Activated CD8-positive, alpha-beta memory T cell treated with anti-CD3 and anti-CD28 coated beads, Interleukin-2, amount 50 U/mL, for 1 hour (primary cell): ENCODE measurements around the gene DDX10.

Experiments
- DNase-seq: peaks from one replicate; pipeline ENCODE4 v3.0.0-alpha.2; 2020; ENCODE audit errors: extremely low read depth

The DDX10 gene

GRCh38 chr11:108654994-108655631, 9.8 kb upstream of the DDX10 start:
- no peak for DNase-seq

DNA sequence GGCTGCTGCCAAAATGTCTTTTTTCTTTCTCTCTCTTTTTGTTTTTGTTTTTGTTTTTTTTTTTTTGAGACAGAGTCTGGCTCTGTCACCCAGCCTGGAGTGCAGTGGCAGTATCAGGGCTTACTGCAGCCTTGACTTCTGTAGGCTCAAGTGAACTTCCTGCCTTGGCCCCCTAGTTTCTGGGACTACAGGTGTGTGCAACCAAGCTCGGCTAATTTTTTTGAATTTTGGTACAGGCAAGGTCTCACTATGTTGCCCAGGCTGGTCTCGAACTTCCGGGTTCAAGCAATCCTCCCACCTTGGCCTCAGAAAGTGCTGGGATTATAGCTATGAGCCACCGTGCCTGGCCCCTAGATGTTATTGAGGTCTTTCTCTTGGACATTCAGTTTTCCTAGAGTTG, 2.2 kb upstream of the DDX10 start:
- DNase-seq: no peak

DNA sequence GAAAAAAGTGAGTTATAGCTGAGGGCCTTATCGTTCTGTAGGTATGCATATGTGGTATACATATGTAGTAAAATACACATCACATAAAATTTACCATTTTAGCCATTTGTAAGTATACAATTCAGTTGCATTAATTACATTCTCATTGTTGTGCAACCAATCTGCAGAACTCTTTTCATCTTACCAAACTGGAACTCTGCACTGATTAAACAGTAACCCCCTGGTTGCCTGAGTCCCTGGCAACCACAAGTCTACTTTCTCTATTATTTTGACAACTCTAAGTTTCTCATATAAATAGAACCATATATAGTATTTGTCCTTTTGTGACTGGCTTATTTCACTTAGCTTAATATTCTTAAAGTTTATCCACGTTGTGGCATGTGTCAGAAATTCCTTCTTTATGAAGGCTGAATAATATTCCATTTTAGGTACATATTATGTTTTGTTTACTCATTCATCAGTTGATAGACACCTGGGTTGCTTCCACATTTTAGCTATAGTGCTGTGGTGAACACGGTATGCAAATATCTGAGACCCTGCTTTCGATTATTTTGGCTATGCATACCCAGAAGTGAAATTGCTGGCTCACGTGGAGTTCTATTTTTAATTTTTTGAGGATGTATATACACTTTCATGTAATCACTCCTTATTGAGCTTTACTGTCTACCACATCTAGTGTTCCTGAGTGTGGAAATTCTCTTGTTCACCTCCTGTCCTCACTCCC, 1.6 kb upstream of the DDX10 start:
- no peak for DNase-seq

DNA sequence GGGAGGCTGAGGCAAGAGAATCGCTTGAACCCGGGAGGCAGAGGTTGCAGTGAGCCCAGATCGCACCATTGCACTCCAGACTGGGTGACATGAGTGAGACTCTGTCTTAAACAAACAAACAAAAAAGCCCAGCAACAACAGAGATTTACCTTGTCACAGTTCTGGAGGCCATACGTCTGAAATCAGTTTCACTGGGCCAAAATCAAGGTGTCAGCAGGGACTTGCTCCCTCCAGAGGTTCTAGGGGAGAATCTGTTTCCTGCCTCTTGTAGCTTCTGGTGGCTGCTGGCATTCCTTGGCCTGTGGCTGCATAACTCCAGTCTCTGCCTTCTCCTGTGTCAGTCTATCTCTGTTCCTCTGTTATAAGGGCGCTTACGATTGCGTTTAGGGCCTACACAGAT, 1.5 kb downstream of the DDX10 start:
- no peak for DNase-seq

DNA sequence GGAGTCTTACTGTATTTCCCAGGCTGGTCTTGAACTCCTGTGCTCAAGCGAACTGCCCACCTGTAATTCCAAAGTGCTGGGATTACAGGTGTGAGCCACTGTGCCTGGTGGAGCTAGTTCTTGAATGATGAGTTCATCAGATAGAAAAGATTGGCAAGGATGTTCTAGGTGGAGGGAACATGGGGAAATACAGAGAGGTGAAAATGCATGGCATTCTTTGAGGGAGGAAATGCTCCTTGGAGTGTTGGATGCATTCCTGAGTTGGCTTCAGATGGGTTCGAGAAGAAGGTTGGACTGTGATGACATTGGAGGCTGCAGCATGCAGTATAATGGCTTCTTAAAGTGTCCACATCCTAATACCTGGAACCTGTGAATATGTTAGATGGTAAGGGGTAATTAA, 4.4 kb downstream of the DDX10 start:
- DNase-seq: no peak

GRCh38 chr11:108669711-108670110, 4.8 kb downstream of the DDX10 start:
- DNase-seq: no peak

DNA sequence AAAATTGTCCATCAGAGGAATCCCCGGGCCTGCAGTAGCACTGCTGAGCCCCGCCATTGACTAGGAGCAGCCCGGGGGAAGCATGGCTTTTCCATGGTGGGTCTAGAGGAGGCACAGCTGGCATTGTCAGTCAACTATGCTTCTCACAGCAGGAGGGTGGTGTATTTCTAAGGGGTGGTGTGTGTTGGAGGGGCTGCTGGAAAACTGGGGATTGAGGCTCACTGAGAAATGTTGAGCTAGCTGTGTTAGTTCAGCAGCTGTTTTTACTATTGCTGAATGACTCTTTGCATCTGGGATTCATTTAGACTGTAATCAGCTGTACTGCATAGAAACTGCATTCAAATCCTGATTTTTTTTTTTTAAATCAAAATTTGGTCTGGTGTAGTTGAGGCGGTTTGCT, 5.6 kb downstream of the DDX10 start:
- no peak for DNase-seq

- no peak for DNase-seq
Measured at GRCh38 chr11:108672113-108672512, 7.2 kb downstream of the DDX10 start.

DNA sequence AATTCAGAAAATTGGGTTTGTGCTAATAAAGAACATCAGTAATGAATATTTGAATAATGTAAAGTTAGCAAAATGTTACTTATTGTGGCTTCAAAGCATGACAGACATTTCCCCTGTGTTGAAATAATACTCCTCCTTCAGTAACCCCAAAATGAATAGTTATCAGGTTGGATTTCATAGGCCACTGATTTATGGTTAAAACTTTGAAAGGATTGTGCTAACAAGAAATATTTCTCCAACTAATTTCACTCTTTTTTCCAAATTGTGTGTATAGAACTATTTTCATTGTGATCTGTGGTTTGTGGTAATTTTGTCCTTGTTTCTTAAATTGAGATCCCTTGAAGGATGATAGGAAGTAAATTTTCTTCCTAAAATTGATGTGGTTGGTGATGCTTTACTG, 7.9 kb downstream of the DDX10 start:
- DNase-seq: no peak

- DNase-seq: no peak
Measured at GRCh38 chr11:108679045-108679444, 14.2 kb downstream of the DDX10 start.

DNA sequence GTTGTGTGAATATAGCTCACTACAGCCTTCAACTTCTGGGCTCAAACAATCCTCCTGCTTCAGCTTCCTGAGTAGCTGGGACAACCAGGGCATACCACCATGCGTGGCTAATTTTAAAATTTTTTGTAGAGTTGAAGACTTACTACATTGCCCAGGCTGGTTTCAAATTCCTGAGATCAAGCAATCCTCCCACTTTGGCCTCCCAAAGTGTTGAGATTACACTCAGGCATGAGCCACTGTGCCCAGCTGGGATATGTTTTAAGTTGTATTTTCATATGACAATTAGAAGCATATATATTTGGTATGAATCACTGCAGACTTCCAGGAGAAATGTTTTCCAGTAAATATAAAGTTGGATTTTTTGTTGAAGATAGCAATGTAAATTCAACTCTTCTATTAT, 15.4 kb downstream of the DDX10 start:
- no peak for DNase-seq

GRCh38 chr11:108685419-108686130, 20.7 kb downstream of the DDX10 start:
- no peak for DNase-seq

DNA sequence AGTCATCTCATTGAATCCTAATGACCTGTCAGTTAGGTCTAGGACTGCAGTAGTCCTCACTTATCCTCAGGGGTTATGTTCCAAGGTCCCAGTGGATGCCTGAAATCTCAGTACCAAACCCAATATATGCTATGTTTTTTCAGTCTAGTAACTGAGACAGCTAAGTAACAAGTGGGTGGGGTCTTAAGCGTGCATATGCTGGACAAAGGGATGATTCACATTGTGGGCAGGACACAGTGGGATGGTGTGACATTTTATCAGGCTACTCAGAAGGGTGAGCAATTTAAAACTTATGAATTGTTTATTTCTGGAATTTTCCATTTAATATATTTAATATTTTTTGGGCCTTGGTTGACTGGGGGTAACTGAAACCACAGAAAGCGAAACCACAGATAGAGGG, 29.0 kb downstream of the DDX10 start:
- DNase-seq: no peak

DNA sequence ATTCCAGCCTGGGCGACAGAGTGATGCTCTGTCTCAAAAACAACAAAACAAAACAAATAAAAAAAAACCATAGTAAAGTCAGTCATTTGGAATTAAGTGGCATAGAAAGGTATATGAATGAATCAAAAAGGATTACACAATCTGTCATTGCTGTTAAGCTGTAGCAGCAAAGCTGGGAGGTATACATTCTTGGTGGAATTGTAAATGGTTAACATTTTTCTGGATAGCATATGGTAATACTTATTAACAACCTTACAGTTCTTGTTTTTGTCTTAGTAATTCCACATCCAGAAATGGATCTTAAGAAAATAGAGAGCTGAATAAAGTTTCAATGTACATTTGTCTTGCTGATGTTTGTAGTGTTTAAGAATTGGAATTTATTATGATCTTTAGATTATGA, 30.0 kb downstream of the DDX10 start:
- DNase-seq: no peak

- no peak for DNase-seq
Measured at GRCh38 chr11:108697872-108698473, 33.1 kb downstream of the DDX10 start.

DNA sequence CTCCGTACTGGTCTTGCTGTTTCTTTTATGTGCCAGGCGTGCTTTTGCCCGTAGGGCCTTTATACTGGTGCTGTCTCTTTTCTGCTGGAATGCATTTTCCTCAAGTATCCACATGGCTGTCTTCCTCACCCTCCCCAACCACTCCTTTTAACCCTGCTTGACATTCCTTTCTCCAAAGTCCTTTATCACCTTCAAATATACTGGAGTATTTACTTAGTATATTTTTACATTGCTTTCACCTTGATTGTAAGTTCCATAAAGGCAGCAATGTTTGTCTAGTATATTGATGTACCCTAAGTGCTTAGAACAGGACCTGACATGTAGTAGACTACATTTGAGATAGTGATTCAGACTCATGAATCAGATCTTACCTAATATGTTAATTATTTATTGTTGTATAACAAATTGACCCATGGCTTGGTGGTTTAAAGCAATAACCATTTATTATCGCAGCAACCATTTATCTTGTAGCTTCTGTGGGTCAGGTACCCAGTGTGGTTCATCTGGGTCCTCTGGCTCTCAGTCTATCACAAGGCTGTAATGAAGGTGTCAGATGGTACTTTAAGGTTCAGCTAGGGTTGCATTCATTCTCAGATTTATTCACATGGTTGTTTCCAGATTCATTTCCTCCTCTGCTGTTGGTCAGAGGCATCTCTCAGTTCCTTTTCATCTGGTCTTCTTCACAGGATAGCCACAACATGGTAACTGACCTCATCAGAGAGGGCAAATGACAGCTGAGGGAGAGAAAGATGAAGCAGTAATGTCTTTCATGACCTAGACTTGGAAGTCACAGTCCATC, 34.2 kb downstream of the DDX10 start:
- no peak for DNase-seq

GRCh38 chr11:108703916-108704315, 39.0 kb downstream of the DDX10 start:
- DNase-seq: no peak

- no peak for DNase-seq
Measured at GRCh38 chr11:108705061-108705460, 40.2 kb downstream of the DDX10 start.

DNA sequence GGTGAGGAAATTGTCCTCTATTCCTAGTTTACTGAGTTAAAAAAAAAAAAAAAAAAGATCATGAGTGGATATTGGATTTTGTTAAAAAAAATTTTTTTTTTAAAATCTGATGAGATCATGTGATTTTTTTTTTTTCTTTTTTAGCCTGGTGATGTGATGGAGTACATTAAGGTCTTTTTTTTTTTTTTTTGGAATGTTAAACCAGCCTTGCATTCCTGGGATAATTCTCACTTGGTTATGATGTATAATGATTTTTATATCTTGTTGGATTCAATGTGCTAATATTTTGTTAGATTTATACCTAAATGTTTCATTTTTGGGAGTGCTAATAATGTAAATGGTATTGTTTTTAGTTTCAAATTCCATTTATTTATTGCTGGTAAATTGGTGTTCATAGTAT, 43.3 kb downstream of the DDX10 start:
- no peak for DNase-seq

DNA sequence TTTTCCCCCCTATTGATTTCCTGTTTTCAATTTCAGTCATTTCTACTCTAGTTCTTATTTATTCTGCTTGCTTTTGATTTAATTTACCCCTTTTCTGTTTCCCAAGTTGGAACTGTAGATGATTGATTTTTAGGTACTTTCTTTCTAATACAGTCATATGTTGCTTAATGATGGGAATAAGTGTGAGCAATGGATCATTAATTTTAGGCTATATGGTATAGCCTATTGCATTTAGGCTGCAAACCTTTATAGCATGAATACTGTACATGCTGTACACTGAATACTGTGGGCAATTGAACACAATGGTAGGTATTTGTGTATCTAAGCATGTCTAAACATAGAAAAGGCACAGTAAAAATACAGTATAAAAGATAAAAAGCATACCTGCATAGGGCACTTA, 44.9 kb downstream of the DDX10 start:
- DNase-seq: no peak

DNA sequence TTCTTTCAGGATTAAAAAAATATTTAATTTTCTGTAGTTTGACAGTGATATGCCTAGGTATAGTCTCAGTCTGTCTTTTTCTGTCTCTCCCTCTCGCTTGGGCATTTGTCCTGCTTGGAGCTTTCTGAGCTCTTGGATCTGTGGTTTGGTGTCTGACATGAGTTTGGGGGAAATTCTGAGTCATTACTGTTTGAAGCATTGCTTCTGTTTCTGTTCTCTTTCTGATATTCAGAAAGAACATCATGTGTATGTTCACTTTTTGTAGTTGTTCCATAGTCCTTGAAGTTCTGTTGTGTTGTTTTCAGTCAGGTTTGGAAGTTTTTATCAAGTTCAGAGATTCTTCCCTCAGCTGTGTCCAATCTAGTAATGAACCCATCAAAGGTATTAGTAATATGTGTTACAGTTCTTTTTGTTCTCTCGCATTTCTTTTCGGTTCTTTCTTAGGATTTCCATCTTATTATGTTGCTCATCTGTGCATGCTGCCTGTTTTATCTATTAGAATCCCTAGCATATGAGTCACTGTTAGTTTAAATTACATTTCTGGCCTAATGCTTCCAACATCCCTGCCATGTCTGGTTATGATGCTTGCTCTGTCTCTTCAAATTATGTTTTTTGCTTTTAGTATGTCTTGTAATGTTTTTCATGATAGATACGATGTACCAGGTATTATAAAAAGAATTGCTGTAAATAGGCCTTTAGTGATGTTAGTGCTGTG, 48.4 kb downstream of the DDX10 start:
- DNase-seq: no peak
